AG09309 (cell line): Measurements from ENCODE around the gene MAJIN.

Experiments
- DNase-seq: peaks from one replicate; pipeline ENCODE4 v3.0.0-alpha.2; 2010; ENCODE audit warnings: low read depth
- H3K4me3 ChIP-seq: 2 replicates; pipeline ENCODE4 v1.5.1; 2011; ENCODE audit warnings: mild to moderate bottlenecking, low read depth, low read length, moderate library complexity; ENCODE audit not compliant: control insufficient read depth
- TF ChIP-seq, protein P1 (sequence below): IDR thresholded peaks from 2 replicates; pipeline ENCODE4 v1.5.1; 2011; ENCODE audit warnings: mild to moderate bottlenecking, low read depth, low read length, inconsistent platforms; ENCODE audit not compliant: insufficient read depth, control insufficient read depth; ENCODE audit errors: missing control alignments

Gene MAJIN

DNA sequence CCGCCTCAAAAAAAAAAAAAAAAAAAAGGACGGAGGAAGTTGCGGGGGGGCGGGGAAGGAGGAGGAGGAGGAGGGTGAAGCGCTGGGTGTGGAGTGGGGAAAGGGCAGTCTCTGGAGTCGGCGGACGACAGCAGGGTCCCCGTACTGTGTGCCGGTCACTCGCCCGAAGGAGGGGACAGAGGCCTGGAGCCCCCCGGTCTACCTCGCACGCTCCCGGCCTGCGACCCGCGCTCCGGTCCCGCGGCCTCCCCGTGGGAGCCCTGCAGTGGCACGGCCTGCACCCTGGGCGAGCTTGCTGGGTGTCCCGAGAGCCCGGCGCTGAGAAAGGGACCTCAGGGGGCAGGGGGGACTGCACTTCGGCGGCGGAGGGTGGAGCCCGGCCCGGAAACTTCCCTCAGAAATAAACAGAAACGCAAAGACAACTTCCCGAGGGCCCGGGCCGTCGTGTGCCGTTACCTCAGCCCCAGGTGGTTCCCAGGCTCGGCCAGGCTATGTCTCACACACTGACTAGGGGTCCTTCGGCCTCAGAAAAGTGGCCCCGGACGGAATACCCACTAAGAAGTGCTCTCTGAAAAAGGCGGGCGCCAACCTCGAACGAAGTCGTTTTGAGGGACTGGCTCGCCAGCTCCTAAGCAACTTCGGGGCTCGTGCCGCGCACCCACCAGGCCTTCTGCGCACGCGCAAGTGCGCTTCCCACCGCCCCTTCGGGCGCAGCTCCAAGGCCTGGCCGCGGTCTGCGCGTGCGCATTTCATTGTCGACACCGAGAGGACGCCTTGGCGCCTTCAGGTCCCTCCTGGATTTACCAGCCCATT is at the start of gene MAJIN:
Gene MAJIN, minus strand, starts transcription at position 688 of the 813 bp plus-strand sequence. CDS start 12,703 bp downstream, outside the sequence.
- no peak for DNase-seq
- H3K4me3 ChIP-seq = no peak within 1 kb of the TSS; the same call in 1 of the 2 replicates

DNA sequence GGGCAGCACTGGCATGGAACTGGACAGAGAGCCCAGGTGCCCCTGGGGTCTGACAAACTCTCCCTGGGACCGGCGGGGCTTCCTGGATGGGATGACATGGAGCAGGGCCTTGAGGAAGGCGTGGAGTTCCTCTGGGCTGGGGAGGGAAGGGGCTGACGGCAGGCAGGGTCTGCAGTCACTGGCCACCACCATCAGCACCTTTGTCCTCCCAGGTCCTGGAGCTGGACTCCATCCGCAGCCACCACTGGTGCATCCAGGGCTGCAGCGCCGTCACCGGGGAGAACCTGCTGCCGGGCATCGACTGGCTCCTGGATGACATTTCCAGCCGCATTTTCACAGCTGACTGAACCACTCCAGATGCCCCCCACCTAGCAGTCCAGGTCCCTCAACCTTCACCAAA is 49.6 kb upstream of the MAJIN start:
- TF ChIP-seq, protein P1, sequence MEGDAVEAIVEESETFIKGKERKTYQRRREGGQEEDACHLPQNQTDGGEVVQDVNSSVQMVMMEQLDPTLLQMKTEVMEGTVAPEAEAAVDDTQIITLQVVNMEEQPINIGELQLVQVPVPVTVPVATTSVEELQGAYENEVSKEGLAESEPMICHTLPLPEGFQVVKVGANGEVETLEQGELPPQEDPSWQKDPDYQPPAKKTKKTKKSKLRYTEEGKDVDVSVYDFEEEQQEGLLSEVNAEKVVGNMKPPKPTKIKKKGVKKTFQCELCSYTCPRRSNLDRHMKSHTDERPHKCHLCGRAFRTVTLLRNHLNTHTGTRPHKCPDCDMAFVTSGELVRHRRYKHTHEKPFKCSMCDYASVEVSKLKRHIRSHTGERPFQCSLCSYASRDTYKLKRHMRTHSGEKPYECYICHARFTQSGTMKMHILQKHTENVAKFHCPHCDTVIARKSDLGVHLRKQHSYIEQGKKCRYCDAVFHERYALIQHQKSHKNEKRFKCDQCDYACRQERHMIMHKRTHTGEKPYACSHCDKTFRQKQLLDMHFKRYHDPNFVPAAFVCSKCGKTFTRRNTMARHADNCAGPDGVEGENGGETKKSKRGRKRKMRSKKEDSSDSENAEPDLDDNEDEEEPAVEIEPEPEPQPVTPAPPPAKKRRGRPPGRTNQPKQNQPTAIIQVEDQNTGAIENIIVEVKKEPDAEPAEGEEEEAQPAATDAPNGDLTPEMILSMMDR = no peak
- no peak for DNase-seq
- H3K4me3 ChIP-seq = no peak overlapping the region

More for the DNA sequence above, at the start of gene MAJIN:
- TF ChIP-seq, protein P1 = no peak

GRCh38 chr11:65021003-65021402 is 49.1 kb upstream of the MAJIN start:
- TF ChIP-seq, protein P1 = no peak
- H3K4me3 ChIP-seq = no peak overlapping the region

DNA sequence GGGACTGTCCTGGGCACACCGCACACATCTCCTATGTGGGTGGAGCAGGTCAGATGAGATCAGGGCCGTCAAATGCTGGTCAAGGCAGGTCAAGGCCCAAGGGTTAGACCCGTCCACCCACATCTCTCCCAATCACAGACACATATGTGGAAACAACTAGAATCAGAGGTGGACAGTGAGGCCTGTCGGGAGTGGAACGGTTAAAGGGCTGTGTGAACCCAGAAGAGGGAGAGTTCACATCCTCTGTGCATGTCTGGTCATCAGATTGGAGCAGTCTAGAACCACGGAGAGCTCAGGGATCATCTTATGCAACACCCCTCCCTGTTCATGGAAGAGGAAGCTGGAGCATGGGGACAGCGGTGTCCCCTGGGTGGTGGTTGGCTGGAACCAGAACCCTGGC is 47.9 kb upstream of the MAJIN start:
- no peak for DNase-seq
- no peak overlapping the region for H3K4me3 ChIP-seq
- TF ChIP-seq, protein P1 = no peak

More at GRCh38 chr11:65021003-65021402, 49.1 kb upstream of the MAJIN start:
- DNase-seq = no peak

- TF ChIP-seq, protein P1 = no peak
- H3K4me3 ChIP-seq = no peak overlapping the region
- DNase-seq = no peak
Observed at GRCh38 chr11:65017937-65018336, 46.0 kb upstream of the MAJIN start.

DNA sequence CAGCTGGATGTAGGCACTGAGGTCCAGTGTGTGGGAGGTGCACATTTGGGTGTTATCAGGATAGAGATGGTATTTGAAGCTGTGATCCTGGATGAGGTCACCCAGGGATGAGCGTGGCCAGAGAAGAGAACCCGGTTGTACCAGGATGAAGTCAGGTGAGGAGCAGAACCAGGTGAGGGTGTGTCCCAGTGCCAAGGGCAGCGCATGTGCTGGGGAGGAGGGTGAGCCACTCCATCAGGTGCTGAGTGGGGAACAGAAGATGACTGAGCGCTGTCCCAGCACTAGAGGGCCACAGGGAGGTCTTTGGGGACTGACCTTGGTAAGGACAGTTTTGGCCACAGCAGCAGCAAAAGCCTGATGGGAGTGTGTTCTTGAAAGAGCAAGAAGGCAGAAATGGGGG is 44.8 kb upstream of the MAJIN start:
- no peak for DNase-seq
- H3K4me3 ChIP-seq = no peak overlapping the region
- TF ChIP-seq, protein P1 = no peak
